Measurements from ENCODE around the gene STPG2.

STPG2 gene

DNA sequence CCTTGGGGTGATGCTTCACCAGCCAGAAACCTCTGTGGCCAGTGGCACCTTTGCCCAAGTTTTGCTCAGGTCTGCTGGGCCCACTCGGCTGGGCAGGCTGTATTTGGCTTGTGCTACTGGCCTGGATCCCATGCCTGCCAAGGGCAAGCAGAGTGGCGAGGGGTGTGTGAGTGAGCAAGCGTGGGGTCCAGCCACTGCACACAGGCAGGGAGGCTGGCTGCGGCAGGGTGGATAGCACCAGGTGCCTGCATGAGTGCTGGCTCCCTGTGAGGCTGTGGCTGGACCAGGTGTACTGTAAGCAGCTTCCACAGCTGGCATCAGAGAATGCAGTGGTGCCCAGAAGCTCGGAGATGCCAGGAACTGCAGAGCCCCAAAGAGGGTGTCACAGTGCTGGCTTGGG, 478.5 kb downstream of the STPG2 start:
- ChIA-PET CTCF (no interaction called here), POLR2A (no interaction called here)
- DNase-seq (ENCODE audit: extremely low spot score): no peak
- no peak for TF ChIP-seq HDGF (IDR thresholded peaks at IDR 0.05; ENCODE audit: borderline replicate concordance)
- TF ChIP-seq SP1 (IDR thresholded peaks at IDR 0.05): no peak
- TF ChIP-seq TARDBP (IDR thresholded peaks at IDR 0.05): no peak
- TF ChIP-seq L3MBTL2 (conservative IDR thresholded peaks at IDR 0.05): no peak
- TF ChIP-seq ZNF384 (IDR thresholded peaks at IDR 0.05): no peak
- no peak for TF ChIP-seq NFRKB (IDR thresholded peaks at IDR 0.05)

DNA sequence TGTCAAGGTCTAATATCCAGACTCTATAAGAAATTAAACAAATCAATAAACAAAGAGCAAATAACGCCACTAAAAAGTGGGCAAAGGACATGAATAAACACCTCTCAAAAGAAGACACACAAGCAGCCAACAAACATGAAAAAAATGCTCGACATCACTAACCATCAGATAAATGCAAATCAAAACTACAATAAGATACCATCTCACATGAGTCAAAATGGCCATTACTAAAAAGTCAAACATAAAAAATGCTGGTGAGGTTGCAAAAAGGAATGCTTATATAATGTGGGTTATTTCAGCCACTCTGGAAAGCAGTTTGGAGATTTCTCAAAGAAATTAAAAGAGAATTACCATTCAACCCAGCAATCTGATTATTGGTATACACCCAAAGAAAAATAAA, 481.1 kb downstream of the STPG2 start:
- no peak for DNase-seq (ENCODE audit: extremely low spot score)
- CTCF ChIA-PET: no interaction called here
- POLR2A ChIA-PET: no interaction called here
- no peak for TF ChIP-seq ZNF384 (IDR thresholded peaks at IDR 0.05)
- no peak for TF ChIP-seq ELF4 (IDR thresholded peaks at IDR 0.05)
- TF ChIP-seq SUZ12 (IDR thresholded peaks at IDR 0.05): no peak
- no peak for TF ChIP-seq HDGF (IDR thresholded peaks at IDR 0.05; ENCODE audit: borderline replicate concordance)
- TF ChIP-seq ARNT (IDR thresholded peaks at IDR 0.05): no peak
- TF ChIP-seq FOXM1 (IDR thresholded peaks at IDR 0.05; ENCODE audit: borderline replicate concordance): no peak
- no peak for TF ChIP-seq SP1 (IDR thresholded peaks at IDR 0.05)

DNA sequence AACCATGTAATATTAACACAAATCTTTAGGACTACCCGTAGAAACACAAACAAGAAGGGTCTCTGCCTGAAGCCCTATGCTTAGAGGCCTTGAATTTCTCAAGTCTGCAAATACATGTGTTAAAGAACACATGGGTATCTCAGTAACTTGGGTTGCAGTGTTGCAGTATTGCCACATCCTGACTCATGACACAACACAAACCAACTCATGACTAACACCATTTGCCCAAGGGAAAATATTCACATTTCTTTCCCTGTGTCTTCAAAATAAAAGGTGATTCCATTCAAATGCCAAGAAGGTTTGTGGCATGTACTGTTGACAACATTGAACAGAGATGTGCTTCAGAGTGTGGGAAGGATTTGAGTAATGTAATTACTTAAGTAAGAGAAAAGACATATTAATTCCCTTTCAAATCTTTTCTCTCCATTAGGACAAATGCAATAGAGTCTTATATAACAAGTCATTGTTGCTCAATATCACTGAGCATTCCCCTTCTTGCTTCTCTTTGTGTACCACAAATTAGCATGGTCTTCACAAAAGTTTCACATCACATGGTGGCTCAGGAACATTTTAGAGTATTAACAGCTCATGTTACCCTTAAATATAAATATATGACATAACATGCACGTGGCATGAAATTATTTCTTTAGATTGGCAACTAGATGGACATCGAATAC, 487.1 kb downstream of the STPG2 start:
- no peak for DNase-seq (ENCODE audit: extremely low spot score)
- POLR2A ChIA-PET: no interaction called here
- CTCF ChIA-PET: no interaction called here
- no peak for TF ChIP-seq FOXA1 (IDR thresholded peaks at IDR 0.05)
- TF ChIP-seq CTBP1 (IDR thresholded peaks at IDR 0.05; ENCODE audit: borderline replicate concordance): no peak
- TF ChIP-seq ZNF384 (IDR thresholded peaks at IDR 0.05): no peak
- no peak for TF ChIP-seq HDGF (IDR thresholded peaks at IDR 0.05; ENCODE audit: borderline replicate concordance)
- no peak for TF ChIP-seq SUZ12 (IDR thresholded peaks at IDR 0.05)
- TF ChIP-seq ARNT (IDR thresholded peaks at IDR 0.05): no peak
- TF ChIP-seq FOXK2 (IDR thresholded peaks at IDR 0.05): no peak

- TF ChIP-seq FOXA1 (IDR thresholded peaks at IDR 0.05) (no peak), TARDBP (IDR thresholded peaks at IDR 0.05) (no peak), HDGF (IDR thresholded peaks at IDR 0.05; ENCODE audit: borderline replicate concordance) (no peak), ARNT (IDR thresholded peaks at IDR 0.05) (no peak)
- POLR2A ChIA-PET: no interaction called here
- CTCF ChIA-PET: no interaction called here
- DNase-seq (ENCODE audit: extremely low spot score): no peak
Measured at GRCh38 chr4:97653701-97654100, 489.6 kb downstream of the STPG2 start.

GRCh38 chr4:97646997-97647396, 496.3 kb downstream of the STPG2 start:
- ChIA-PET CTCF (no interaction called here), POLR2A (no interaction called here)
- DNase-seq (ENCODE audit: extremely low spot score): no peak
- TF ChIP-seq SUZ12 (IDR thresholded peaks at IDR 0.05) (no peak), FOXK2 (IDR thresholded peaks at IDR 0.05) (no peak), LEF1 (IDR thresholded peaks at IDR 0.05; ENCODE audit: borderline replicate concordance) (no peak), L3MBTL2 (conservative IDR thresholded peaks at IDR 0.05) (no peak), SP1 (IDR thresholded peaks at IDR 0.05) (no peak), NFRKB (IDR thresholded peaks at IDR 0.05) (no peak), ZNF384 (IDR thresholded peaks at IDR 0.05) (no peak), TARDBP (IDR thresholded peaks at IDR 0.05) (no peak), CTBP1 (IDR thresholded peaks at IDR 0.05; ENCODE audit: borderline replicate concordance) (no peak), HDGF (IDR thresholded peaks at IDR 0.05; ENCODE audit: borderline replicate concordance) (no peak), ELF4 (IDR thresholded peaks at IDR 0.05) (no peak)
- TF ChIP-seq, protein P1, sequence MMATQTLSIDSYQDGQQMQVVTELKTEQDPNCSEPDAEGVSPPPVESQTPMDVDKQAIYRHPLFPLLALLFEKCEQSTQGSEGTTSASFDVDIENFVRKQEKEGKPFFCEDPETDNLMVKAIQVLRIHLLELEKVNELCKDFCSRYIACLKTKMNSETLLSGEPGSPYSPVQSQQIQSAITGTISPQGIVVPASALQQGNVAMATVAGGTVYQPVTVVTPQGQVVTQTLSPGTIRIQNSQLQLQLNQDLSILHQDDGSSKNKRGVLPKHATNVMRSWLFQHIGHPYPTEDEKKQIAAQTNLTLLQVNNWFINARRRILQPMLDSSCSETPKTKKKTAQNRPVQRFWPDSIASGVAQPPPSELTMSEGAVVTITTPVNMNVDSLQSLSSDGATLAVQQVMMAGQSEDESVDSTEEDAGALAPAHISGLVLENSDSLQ (IDR thresholded peaks at IDR 0.05): no peak

DNA sequence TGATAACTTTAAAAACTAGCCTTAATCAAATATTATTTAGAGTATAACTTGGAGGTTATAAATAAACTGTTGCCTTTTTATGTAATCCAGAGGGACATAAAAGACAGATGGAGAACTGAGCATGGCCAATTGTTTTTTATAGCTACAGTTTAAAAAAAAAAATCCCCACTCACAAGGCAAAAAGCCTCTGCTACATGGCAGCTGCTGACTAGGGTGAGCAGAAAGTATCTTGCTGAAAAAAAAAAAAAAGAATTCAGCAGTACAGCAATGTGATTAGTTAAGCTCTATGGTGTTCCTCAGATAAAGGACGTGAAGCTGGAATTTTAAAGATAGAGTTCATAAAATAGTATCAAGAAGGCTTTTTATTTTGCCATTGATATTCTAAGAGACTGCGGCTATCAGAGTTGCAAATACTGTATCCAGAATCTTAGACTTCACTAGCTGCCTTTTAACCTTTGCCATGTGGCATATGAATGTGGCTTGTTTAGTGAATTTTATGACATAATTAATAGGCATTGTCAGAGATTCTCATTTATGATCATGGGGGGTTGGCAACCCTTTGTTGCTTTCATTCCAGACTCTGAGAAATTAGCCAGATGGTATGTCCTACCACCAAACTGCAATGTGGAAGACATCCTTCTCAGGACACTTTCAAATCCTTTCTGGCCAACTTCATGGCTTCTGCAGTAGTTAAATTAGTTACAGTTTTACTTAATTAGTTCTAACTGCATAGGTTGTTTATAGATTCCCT, 498.0 kb downstream of the STPG2 start:
- DNase-seq (ENCODE audit: extremely low spot score): no peak
- POLR2A ChIA-PET: no interaction called here
- TF ChIP-seq HDGF (IDR thresholded peaks at IDR 0.05; ENCODE audit: borderline replicate concordance): no peak
- TF ChIP-seq BHLHE40 (IDR thresholded peaks at IDR 0.05; ENCODE audit: borderline replicate concordance): no peak
- no peak for TF ChIP-seq NFRKB (IDR thresholded peaks at IDR 0.05)
- no peak for TF ChIP-seq ELF4 (IDR thresholded peaks at IDR 0.05)
- no peak for TF ChIP-seq SUZ12 (IDR thresholded peaks at IDR 0.05)
- no peak for TF ChIP-seq TARDBP (IDR thresholded peaks at IDR 0.05)
- TF ChIP-seq, protein P1 (IDR thresholded peaks at IDR 0.05): no peak
- TF ChIP-seq ZNF384 (IDR thresholded peaks at IDR 0.05): no peak
- TF ChIP-seq ARNT (IDR thresholded peaks at IDR 0.05): no peak
- no peak for TF ChIP-seq SP1 (IDR thresholded peaks at IDR 0.05)
- no peak for TF ChIP-seq FOXM1 (IDR thresholded peaks at IDR 0.05; ENCODE audit: borderline replicate concordance)
- TF ChIP-seq FOXA1 (IDR thresholded peaks at IDR 0.05): no peak
- no peak for TF ChIP-seq CTBP1 (IDR thresholded peaks at IDR 0.05; ENCODE audit: borderline replicate concordance)
- TF ChIP-seq L3MBTL2 (conservative IDR thresholded peaks at IDR 0.05): no peak
- TF ChIP-seq FOXK2 (IDR thresholded peaks at IDR 0.05): no peak
- no peak for TF ChIP-seq LEF1 (IDR thresholded peaks at IDR 0.05; ENCODE audit: borderline replicate concordance)
- CTCF ChIA-PET: no interaction called here

- no peak for DNase-seq (ENCODE audit: extremely low spot score)
- TF ChIP-seq ELF4 (IDR thresholded peaks at IDR 0.05) (no peak), HDGF (IDR thresholded peaks at IDR 0.05; ENCODE audit: borderline replicate concordance) (no peak)
- ChIA-PET POLR2A (no interaction called here), CTCF (no interaction called here)
Measured at GRCh38 chr4:97643179-97643578, 500.1 kb downstream of the STPG2 start.

Data from HEK293T (cell line).